Fibroblast of mammary gland (primary cell): Measurements from ENCODE around the gene USB1.
"Not testable (repeated sequence)": the region's sequence is repeated elsewhere in the genome, so short reads cannot be mapped to it uniquely, and the experiment has no call there.

Source experiments
- DNase-seq: peaks from one replicate; pipeline ENCODE4 v3.0.0-alpha.2; 2010; ENCODE audit warnings: low read depth
- H3K4me3 ChIP-seq: 2 replicates; pipeline ENCODE4 v1.5.1; 2011; ENCODE audit warnings: low read depth, mild to moderate bottlenecking, low read length, moderate library complexity; ENCODE audit not compliant: control insufficient read depth
- TF ChIP-seq, protein P1 (sequence below): conservative IDR thresholded peaks from 2 replicates; pipeline ENCODE4 v1.5.1; 2011; ENCODE audit warnings: low read depth, low read length, inconsistent platforms; ENCODE audit not compliant: control insufficient read depth, insufficient read depth

USB1 gene

GRCh38 chr16:58002416-58002800 lies 1.2 kb downstream of the USB1 start:
- DNase-seq: no peak
- TF ChIP-seq, protein P1, sequence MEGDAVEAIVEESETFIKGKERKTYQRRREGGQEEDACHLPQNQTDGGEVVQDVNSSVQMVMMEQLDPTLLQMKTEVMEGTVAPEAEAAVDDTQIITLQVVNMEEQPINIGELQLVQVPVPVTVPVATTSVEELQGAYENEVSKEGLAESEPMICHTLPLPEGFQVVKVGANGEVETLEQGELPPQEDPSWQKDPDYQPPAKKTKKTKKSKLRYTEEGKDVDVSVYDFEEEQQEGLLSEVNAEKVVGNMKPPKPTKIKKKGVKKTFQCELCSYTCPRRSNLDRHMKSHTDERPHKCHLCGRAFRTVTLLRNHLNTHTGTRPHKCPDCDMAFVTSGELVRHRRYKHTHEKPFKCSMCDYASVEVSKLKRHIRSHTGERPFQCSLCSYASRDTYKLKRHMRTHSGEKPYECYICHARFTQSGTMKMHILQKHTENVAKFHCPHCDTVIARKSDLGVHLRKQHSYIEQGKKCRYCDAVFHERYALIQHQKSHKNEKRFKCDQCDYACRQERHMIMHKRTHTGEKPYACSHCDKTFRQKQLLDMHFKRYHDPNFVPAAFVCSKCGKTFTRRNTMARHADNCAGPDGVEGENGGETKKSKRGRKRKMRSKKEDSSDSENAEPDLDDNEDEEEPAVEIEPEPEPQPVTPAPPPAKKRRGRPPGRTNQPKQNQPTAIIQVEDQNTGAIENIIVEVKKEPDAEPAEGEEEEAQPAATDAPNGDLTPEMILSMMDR: no peak
- H3K4me3 ChIP-seq: no peak overlapping the region

- no peak for DNase-seq
- H3K4me3 ChIP-seq: no peak overlapping the region
- TF ChIP-seq, protein P1: no peak
Observed at GRCh38 chr16:58002936-58003335, 1.7 kb downstream of the USB1 start.

- DNase-seq: peak; percentile 41
- not testable (repeated sequence) for H3K4me3 ChIP-seq
Observed at GRCh38 chr16:58004736-58005135, 3.5 kb downstream of the USB1 start.

DNA sequence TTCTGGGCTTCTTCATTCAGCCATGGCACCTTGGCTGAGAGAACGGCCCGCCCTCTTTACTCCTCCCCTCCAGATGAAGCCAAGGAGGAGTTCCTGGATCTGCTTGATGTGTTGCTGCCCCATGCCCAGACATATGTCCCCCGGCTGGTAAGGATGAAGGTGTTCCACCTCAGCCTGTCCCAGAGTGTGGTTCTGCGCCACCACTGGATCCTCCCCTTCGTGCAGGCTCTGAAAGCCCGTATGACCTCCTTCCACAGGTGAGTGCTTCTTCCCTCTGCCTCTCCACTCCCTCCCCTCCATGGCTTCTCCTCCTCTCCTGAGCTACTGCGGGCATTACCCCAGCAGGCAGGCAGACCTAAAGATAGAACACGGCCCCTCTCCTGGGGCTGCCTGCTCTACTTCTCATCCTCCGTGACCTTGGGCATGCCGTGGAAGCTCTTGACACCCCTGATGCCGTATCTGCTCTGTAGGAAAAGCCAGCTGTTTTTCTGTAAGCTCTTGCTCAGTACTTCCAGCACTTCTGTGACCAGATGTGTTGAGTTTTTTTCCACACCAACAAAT lies 8.7 kb downstream of the USB1 start:
- TF ChIP-seq, protein P1: no peak
- no peak overlapping the region for H3K4me3 ChIP-seq

DNA sequence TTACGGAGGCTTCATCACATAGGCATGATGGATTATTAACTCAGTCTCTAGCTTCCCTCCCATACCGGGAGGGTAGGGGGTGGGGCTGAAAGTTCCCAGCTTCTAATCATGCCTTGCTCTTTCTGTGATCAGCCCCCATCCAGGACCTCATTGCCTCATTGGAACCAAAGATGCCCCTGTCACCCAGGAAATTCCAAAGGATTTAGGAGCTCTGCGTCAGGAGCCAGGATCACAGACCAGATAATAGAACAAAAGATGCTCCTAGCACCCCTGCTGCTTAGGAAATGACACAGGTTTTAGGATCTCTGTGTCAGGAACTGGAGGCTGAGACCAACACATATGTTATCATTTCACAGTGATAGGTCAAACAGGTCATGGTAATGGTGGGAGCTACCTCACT lies 9.7 kb downstream of the USB1 start:
- no peak overlapping the region for H3K4me3 ChIP-seq
- TF ChIP-seq, protein P1: no peak
- DNase-seq: no peak

More for the DNA sequence above, 8.7 kb downstream of the USB1 start:
- no peak for DNase-seq

DNA sequence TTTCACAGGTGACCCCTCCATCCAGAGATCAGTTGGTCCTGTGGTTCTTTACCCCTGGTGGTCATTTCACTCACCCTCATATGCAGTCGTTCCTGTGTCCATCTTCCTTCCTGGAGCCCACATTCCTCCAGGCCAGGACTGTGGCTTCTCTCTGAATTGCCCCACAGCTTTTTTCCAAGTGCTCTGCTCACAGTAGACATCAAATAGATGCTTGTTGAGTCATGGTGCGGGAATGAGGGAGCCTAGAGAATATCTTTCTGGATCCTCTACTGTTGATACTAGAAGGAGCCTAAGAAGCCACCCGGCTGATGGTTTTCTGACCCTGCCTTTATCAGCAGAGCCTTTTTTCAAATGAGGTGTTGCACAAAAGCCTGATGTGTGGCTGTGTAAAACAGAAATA lies 10.4 kb downstream of the USB1 start:
- no peak for DNase-seq
- TF ChIP-seq, protein P1: no peak
- no peak overlapping the region for H3K4me3 ChIP-seq

DNA sequence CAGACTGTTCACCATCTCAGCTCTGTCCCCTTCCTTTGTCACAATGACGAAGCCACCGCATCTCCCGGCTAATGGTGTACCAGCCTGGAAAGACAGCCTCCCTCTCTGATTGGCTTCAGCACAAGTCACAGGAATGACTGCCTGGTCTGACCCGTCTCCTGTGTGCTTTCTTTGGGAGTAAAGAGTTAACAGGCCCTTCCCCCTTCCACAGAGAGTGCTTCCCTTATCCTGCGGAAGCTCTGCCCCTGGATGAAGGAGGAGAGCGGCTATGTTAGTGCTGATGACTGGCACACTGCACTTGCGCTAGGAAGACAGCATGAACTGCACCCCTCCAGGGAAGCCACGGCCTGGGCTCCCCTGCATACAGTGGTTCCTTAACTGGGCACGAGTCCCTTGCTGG lies 11.3 kb downstream of the USB1 start:
- DNase-seq: no peak
- TF ChIP-seq, protein P1: no peak
- H3K4me3 ChIP-seq: no peak overlapping the region
